HG02642 (cell line): Measurements from ENCODE around the gene IER5.
"Not testable (repeated sequence)": the region's sequence is repeated elsewhere in the genome, so short reads cannot be mapped to it uniquely, and the experiment has no call there.

Source experiments
- ATAC-seq: cut with Tn5 transposase; IDR thresholded peaks from one replicate; pipeline ENCODE4 v1.9.1; 2021; ENCODE audit warnings: mild to moderate bottlenecking; ENCODE audit not compliant: unreplicated experiment, poor library complexity

Gene IER5

DNA sequence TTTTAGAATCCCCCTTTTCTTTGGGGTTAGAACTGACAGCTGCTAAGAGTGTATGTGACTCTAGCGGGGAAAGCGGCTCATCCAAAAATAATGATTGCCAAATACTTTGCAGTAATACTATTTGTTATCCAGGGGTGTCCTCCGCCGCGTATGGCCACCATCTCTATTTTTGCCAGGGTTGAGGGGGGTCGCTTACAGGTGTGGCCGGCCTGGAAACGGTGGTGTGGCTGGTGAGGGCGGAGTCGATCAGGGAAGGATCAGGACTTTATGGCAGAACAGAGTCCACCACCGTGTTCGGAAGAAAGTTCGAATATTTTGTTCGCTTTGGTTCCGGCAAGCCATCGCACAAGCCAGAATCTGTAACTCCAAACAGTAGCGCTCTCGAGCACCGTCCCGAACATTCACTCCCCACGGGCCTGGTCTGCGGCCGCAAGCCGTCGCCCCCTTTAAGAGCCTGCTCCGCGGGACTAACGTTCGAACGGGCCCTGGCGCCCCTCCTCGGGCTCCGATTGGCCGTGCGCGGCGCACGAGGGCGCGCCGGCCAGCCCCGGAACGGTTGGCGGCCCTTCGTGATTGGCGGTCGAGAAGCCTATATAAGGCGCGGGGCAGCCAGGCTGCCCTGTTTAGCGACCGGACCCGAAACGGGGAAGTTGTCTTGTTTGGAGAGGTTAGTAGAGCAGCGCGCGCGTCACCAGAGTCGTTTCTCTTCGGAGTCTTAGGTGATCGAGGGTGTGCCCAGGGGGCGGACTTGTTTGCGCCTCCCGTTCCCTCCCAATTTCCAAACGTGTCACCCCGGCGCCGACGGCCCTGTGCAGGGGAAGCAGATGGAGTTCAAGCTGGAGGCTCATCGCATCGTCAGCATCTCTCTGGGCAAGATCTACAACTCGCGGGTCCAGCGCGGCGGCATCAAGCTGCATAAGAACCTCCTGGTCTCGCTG is at the start of gene IER5:
Gene IER5 (plus strand): TSS at position 622 of the 938 bp plus-strand sequence. CDS start 203 bp downstream, at position 825.
- peak; percentile 71 for ATAC-seq

DNA sequence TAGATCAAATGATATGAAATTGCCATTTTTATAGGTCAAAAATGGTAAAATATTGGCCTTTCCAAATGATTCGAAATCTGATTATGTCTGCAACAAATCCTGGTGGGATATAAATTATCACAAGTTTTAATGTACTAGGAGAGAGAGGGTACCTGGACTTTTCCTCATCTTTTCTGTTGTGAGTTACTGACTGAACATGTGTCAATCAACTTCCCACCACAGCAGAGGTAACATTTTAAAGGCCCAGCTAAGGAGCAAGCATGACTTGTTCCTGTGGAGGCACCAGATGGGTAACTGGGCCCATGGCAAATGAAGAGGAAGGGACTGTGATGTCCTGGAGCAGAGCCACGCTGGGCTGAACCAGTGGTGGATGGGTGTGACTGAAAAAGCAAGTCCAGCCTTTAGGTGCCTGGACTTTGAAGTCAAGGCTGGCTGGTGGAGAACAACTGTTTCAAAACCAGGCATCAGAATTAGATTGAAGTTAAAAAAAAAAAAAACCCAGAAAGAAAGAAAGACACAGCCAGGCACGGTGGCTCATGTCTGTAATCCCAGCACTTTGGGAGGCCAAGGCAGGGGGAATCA is 48.1 kb upstream of the IER5 start:
- ATAC-seq: no peak

DNA sequence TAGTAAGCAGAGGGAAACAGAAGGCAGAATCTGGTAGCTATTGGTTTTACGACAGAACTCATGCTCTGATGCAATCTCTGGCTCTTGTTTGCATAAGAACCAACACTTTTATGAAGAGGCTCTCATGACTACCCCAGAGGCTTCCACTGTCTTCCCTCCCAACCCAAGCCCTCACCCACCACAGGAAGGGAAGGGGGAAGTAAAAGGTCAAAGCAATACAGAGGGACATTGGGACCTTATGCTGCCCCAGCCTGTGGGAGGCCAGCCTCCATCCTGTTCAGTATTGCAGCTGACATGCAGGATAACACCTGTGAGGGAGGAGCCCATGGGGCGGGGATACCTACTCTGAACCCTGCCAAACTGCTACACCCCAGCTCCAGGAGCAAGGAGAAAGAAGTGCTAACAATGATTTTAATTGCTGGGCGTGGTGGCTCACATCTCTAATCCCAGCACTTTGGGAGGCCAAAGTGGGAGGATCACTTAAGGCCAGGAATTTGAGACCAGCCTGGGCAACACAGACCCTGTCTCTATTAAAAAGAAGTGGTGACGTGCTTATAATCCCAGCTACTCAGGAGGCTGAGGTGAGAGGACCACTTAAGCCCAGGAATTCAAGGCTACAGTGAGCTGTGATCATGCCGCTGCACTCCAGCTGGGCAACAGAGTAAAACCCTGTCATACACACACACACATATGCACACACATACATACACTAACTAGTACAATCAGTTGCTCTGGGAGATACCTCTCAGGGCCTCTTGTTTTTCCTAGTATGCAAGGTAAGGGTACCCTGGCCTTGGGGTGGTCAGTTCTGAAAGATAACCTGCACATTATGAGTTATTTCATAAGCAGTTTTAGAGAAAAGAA is 45.2 kb upstream of the IER5 start:
- no peak for ATAC-seq

DNA sequence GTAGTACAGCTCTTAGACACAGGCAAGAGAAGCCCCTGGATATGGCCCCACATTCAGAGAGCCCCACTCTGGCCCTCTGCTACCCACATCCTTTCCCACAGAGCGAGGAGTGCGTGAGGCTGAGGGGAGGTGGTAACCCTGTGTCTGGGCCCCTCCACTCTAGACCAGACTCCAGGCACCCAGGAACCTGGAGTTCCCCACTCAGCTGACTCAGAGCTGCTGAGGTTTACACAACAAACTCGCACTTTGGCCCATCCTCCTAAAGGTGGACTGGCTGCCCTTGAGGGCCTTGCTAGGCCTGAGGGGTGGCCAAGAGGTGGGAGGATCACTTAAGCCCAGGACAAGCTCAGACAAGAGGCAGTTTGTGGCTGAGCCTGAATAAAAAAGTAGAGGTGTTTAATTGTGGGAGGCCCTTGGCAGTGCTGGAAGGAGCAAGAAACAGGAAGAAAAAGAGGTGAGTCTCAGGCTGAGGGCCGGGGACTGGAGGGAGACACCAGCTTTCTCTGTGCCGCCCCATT is 44.0 kb upstream of the IER5 start:
- peak; percentile 91 for ATAC-seq

DNA sequence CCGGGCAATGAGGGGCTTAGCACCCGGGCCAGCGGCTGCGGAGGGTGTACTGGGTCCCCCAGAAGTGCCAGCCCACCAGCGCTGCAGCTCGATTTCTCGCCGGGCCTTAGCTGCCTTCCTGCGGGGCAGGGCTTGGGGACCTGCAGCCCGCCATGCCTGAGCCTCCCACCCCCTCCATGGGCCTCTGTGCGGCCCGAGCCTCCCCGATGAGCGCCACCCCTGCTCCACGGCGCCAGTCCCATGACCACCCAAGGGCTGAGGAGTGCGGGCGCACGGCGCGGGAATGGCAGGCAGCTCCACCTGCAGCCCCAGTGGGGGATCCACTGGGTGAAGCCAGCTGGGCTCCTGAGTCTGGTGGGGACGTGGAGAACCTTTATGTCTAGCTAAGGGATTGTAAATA is 42.6 kb upstream of the IER5 start:
- ATAC-seq: not testable (repeated sequence)

DNA sequence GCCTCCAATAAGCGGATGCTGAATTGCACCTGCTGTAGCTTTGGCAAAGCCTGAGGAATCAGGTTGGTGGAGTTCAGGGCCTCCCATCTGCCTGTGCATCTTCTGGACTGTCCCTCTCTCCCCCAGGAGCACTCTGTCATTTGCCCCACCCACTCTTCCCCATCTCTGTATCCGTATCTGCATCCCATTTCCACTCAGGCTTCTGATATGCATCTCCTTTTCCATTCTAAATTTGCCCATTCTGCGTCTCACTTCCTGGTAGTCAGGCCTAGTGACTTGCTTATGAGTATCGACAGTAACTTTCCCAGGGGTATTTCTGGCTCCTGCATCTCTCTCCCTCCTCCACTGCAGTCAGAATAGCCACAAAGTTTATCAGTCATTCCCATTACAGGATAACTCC is 39.1 kb upstream of the IER5 start:
- ATAC-seq: no peak

DNA sequence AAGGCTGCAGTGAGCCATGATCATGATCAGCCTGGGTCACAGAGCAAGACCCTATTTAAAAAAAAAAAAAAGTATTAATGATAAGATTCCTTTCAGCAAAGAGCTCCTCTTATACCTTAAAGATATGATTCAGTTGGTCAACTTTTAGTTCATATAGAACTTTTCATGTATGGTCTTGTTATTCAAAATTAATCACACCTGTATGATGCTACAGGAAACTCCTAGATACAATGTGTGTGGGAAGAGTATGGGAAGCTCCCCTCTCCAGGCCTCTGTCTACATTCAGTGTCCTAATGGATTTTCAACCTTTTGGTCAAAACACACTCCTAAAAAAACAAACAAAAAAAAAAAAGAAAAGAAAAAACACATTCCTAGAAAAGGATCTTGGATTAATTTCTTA is 37.6 kb upstream of the IER5 start:
- ATAC-seq: no peak

DNA sequence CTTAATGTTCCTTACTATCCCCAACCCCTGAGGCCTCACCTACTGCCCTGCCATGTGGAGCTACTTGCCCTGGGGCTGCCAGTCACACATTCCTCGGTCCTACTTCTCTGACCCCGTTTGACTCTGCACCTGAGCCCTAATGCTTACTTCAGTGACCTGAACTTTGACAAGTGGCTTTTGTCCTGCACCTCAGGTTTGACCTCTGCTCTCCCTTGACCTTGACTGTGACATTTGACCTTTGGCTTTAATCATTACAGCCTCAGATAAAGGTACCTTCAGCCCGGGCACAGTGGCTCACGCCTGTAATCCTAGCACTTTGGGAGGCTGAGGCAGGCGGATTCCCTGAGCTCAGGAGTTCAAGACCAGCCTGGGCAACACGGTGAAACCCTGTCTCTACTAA is 31.9 kb upstream of the IER5 start:
- no peak for ATAC-seq

DNA sequence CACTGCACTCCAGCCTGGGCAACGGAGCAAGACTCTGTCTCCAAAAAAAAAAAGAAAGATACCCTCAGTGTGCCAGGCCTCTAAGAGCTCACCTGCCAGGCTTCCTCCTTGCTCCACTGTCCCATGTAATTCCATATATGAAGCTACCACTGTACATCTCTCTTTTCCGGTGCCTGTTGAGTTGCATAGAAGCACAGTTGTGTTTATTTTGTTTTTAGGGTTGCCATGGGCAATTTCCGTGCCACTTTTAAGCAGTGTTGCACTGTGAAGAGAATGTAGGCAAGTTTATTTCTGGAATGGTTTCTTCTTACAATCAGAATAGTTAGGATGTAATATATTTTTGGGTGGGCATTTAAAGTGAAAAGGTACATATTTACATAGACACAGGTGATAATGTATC is 31.4 kb upstream of the IER5 start:
- no peak for ATAC-seq

DNA sequence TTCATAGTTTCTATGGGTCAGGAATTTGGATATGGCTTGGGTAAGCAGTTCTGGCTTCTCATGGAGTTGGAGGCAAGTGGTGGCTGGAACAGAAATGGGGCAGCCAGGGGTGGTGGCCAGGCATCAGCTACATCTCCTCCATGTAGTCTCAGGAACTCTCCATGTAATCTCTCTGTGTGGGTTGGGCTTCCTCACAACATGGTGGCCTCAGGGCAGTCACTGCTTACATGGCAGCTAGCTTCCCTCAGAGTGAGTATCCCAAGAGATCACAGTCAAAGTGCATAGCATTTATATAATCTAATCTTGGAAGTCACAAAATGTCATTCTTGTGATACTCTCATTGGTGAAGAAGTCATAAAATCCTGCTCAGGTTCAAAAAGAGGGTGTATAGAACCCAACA is 29.1 kb upstream of the IER5 start:
- no peak for ATAC-seq

DNA sequence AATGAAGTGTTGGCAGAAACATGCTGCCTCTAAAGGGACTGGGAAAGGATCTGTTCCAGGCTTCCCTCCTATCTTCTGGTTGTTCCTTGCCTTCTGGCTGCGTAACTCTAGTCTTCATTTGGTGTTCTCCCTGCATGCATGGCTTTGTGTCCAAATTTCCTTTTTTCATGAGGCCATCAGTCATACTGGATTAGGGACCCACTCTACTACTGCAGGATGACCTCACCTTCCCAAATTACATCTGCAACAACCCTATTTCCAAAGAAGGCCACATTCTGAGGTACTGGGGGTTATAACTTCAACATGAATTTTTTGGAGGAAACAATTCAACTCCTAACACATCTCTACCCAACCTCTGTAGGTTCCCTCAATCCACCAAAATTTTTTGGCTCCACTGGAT is 28.4 kb upstream of the IER5 start:
- no peak for ATAC-seq

DNA sequence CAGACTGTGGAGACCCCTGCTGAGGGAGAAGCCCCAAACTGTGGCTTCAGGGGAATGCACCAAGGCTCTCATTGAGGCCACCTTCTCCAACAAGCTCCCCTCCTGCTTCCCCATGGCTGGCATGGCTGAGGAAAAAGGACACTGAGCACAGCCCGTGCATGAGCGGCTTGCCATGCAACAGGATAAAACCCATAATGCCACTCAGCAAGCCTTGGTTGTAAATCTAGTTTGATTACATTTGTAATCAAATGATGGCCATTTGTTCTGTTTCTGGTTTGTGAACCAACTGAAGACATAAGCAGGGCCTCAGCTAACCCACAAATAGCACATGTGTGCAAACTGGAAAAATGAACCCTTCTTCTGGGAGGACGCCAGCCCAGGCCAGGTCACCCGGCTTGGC is 27.6 kb upstream of the IER5 start:
- not testable (repeated sequence) for ATAC-seq

DNA sequence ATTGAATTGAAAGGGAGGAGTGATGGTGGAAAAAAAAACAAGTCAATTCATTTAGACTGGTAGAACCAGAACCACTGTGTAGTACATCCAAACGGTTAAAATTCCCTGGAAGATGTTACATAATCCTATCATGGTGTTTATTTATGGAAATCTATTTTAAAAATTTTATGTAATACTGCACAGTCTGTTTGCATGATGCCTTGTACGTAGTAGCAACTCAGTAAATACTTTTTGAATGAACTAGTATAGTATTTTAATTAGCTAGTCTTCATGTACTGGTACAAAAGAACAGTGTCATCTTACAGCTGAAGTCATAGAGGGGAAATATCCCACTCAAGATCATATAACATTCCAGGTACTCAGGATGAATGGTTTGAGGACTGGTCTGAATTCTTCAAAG is 27.0 kb upstream of the IER5 start:
- ATAC-seq: no peak

DNA sequence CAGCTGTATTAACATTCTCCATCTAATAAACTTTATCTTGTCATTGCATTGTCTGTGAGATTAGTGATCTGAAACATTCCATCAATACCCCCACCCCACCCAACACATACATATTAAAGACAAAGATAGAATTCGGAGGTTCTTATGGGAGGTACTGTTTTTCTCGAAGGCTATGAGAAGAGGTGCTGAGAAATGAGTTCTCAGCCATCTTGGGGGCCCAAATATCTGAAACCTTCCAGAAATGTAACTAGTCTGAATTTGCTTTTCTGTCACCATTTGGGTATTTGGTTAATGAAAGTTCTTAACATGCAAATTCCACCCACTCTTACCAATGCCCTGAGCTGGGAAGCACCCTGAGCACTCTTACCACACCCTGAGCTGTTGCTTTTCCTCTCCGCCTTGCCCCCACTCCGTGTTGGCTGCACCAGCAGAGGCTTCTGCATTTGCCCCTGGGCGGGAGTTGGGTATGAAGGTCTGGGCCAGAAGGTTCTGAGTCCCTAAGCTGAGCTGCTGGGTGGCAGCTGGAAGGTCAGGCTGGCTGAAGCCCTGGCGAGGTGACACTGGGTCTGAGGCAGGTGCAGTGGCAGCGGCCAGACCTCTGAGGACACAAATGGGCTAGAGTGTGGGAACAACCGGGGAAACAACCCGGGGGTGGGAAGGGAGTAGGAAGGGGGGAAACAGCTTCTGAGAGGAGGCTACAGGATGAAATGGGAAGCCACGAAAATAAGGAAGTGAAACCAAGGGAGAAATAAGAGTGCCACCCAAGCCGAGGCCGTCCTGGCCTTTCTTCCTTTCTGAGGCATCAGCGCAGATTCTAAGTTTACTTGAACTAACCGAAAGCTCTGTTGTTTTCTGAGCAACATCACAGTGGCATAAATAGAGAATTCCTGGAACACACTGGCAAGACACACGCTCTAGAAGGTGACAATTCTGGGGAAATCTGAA is 26.3 kb upstream of the IER5 start:
- peak; percentile 88 for ATAC-seq

DNA sequence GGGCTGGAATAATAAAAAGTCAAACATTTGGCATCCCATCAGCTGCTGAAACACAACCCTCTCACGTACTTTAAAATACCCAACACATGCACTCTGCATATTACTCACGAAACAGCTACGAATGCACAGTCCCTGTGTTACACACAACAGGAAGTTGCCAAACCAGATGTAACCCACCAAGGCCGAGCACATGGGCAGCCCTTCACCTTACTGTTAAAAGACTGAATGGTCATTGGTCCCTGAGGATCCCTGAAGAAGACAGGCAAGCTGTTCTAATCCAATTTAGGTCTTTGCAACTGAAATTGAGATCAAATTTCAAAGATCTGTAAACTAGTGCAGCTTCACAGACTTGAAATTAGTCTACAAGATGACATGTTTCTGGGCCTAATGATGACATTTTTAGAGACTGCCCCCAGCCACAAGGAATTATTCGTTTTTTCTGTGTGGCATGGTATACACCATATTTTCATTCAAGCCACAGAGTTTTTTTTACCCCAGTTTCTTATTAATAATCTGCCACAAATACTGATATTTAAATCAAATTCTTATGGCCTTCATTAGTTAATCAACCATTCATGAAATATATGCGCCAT is 25.6 kb upstream of the IER5 start:
- ATAC-seq: peak; percentile 65

DNA sequence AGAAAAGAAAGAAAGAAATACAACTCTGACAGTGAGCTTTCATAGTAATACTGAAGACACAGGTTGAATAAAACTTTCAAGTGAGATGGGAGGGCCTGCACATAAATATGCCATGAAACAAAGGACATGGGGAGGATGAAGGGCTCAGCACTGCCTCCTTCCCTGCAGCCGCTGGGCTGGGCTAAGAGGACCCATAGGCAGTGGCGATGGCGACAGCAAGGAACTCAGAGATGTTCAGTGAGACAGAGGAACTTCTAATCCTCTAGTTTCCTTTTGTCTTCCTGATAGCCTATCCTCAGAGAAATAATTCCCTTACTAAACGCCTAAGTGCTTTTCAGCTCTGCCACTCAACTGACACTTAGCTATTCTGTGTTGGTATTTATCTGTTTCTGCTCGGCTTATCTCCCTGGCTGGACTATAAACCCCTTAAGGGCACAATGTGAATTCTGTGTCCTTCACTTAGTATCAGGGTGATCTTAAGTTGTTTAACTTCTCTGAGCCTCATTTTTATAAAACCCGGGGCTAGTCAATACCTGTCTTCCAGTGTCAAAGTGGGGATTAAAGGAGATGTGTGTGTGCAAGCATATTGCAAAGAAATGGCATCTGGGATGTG is 24.4 kb upstream of the IER5 start:
- ATAC-seq: no peak

DNA sequence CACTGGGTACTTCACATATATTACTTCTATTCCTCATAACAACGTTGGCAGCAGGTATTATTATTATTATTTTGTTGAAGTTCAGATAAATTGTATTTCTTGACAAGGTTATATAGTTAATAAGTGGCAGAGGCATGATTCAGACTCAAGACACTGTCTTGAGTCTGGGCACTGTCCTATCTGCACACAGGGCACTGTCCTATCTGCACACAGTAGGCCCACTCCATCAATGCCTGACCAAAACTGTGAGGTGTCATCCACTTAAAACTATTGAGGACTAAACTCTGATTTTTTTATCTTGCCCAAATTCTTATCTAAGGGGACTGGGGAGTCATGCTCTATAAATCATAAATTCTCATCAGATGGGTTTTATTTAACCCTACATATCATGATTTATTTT is 23.8 kb upstream of the IER5 start:
- ATAC-seq: no peak

DNA sequence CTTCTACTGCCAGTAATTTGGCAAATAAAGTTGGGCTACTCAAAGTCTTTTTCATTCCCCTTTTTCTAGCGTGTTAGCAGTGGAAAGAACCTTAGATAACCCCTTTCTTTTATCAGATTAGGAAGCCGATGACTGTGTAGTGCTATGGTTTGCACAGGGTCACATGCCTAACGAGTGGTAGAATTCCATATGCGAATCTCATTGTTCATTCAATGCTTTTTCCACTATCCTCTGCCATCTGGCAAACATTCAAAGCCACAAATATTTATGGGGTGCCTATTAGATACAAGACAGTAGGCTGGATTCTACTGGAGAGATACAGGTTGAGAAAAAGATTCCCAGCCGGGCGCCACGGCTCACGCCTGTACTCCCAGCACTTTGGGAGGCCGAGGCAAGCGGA is 14.9 kb upstream of the IER5 start:
- ATAC-seq: no peak
